IPS-15b (cell line): ENCODE data around the gene NSMF.

Source experiments
- H3K27me3 ChIP-seq: one replicate; pipeline ENCODE4 v1.6.1; 2013; ENCODE audit warnings: low read length; ENCODE audit not compliant: control insufficient read depth, insufficient read depth
- H3K36me3 ChIP-seq: one replicate; pipeline ENCODE4 v1.6.1; 2013; ENCODE audit warnings: low read length; ENCODE audit not compliant: control insufficient read depth, insufficient read depth
- H3K4me1 ChIP-seq: one replicate; pipeline ENCODE4 v1.6.1; 2013; ENCODE audit warnings: mild to moderate bottlenecking, low read length; ENCODE audit not compliant: control insufficient read depth, insufficient read depth
- H3K4me3 ChIP-seq: one replicate; pipeline ENCODE4 v1.5.1; 2013; ENCODE audit warnings: low read depth, low read length
- H3K9ac ChIP-seq: one replicate; pipeline ENCODE4 v1.6.1; 2013; ENCODE audit warnings: low read depth, mild to moderate bottlenecking, low read length
- H3K9me3 ChIP-seq: one replicate; pipeline ENCODE4 v1.6.1; 2013; ENCODE audit warnings: mild to moderate bottlenecking, low read length; ENCODE audit not compliant: control insufficient read depth, insufficient read depth

Gene NSMF

GRCh38 chr9:137444106-137444790, 14.9 kb downstream of the NSMF start:
- Histone ChIP-seq H3K9me3 (no peaks in the 10 kb centered on the region), H3K4me1 (peaks cover 3% of the 10 kb centered on the region), H3K9ac (no peak overlapping the region), H3K36me3 (peaks cover 7% of the 10 kb centered on the region), H3K4me3 (no peak overlapping the region), H3K27me3 (no peaks in the 10 kb centered on the region)

- no peaks in the 10 kb centered on the region for H3K9me3 ChIP-seq
- H3K36me3 ChIP-seq, result no peaks in the 10 kb centered on the region
- H3K9ac ChIP-seq, result no peak overlapping the region
- H3K27me3 ChIP-seq, result no peaks in the 10 kb centered on the region
- peak overlapping the region; percentile 28 for H3K4me3 ChIP-seq
- H3K4me1 ChIP-seq, result peaks cover 3% of the 10 kb centered on the region
Observed at GRCh38 chr9:137441935-137442321, 17.2 kb downstream of the NSMF start.

- H3K27me3 ChIP-seq, result no peaks in the 10 kb centered on the region
Observed at GRCh38 chr9:137441289-137441934, 17.7 kb downstream of the NSMF start, which contains the start of gene ENTPD8. Gene ENTPD8 (minus strand): TSS chr9:137441357. CDS start chr9:137438285, 3,072 bp downstream.

GRCh38 chr9:137439158-137439714, 19.9 kb downstream of the NSMF start:
- Histone ChIP-seq H3K4me3 (no peak overlapping the region), H3K9me3 (no peaks in the 10 kb centered on the region), H3K27me3 (no peaks in the 10 kb centered on the region), H3K36me3 (no peaks in the 10 kb centered on the region), H3K9ac (no peak overlapping the region), H3K4me1 (peaks cover 3% of the 10 kb centered on the region)

More at GRCh38 chr9:137441289-137441934, 17.7 kb downstream of the NSMF start, which contains the start of gene ENTPD8:
- H3K4me1 ChIP-seq, result peaks cover 3% of the 10 kb centered on the region
- H3K9me3 ChIP-seq, result no peaks in the 10 kb centered on the region
- H3K4me3 ChIP-seq, result peak within 1 kb of the TSS; percentile 32
- no peaks in the 10 kb centered on the region for H3K36me3 ChIP-seq
- H3K9ac ChIP-seq, result no peak within 1 kb of the TSS

GRCh38 chr9:137438591-137439157, 20.5 kb downstream of the NSMF start:
- Histone ChIP-seq H3K36me3 (no peaks in the 10 kb centered on the region), H3K9ac (no peak overlapping the region), H3K4me1 (peaks cover 3% of the 10 kb centered on the region), H3K27me3 (no peaks in the 10 kb centered on the region), H3K9me3 (no peaks in the 10 kb centered on the region), H3K4me3 (no peak overlapping the region)

- Histone ChIP-seq H3K36me3 (no peaks in the 10 kb centered on the region), H3K4me3 (no peak overlapping the region), H3K9ac (no peak overlapping the region), H3K9me3 (no peaks in the 10 kb centered on the region), H3K4me1 (peaks cover 3% of the 10 kb centered on the region), H3K27me3 (no peaks in the 10 kb centered on the region)
Observed at GRCh38 chr9:137437691-137438590, 21.2 kb downstream of the NSMF start.

GRCh38 chr9:137436761-137437600, 22.2 kb downstream of the NSMF start:
- Histone ChIP-seq H3K4me1 (no peaks in the 10 kb centered on the region), H3K9ac (no peak overlapping the region), H3K4me3 (no peak overlapping the region), H3K9me3 (no peaks in the 10 kb centered on the region), H3K36me3 (no peaks in the 10 kb centered on the region), H3K27me3 (no peaks in the 10 kb centered on the region)

- Histone ChIP-seq H3K9me3 (no peaks in the 10 kb centered on the region), H3K4me3 (no peak overlapping the region), H3K4me1 (no peaks in the 10 kb centered on the region), H3K27me3 (no peaks in the 10 kb centered on the region), H3K36me3 (no peaks in the 10 kb centered on the region), H3K9ac (no peak overlapping the region)
Observed at GRCh38 chr9:137435980-137436760, 23.0 kb downstream of the NSMF start.

- Histone ChIP-seq H3K36me3 (no peaks in the 10 kb centered on the region), H3K4me1 (no peaks in the 10 kb centered on the region), H3K9me3 (no peaks in the 10 kb centered on the region), H3K4me3 (no peak overlapping the region), H3K27me3 (no peaks in the 10 kb centered on the region), H3K9ac (no peak overlapping the region)
Observed at GRCh38 chr9:137435381-137435891, 23.7 kb downstream of the NSMF start.
